Gastrocnemius medialis (tissue), 4 donors: Measurements from ENCODE around the gene MLXIPL. TPM values are rescaled to one million over a fixed set of nuclear protein-coding genes. Genes with fewer than 3 reads are reported as not detected.
"Not testable (repeated sequence)": the region's sequence is repeated elsewhere in the genome, so short reads cannot be mapped to it uniquely, and the experiment has no call there.

Source experiments
- ATAC-seq, 2 donors: fragments of 150-250 bp; one replicate each; pipeline ENCODE4 v1.9.1; 2016
- DNase-seq, 2 donors: peaks; one replicate each; pipeline ENCODE4 v3.0.0-alpha.2; 2019
- H3K27ac ChIP-seq, 4 donors: fragments of 200-600 bp; sonication (generic); 1 replicate in 1 of 4; 2 replicates in 3 of 4; pipeline ENCODE4 v1.5.1; 2016 to 2018; ENCODE audit warnings: mild to moderate bottlenecking in 2 of 4, moderate library complexity in 1 of 4
- H3K27me3 ChIP-seq, 3 donors: fragments of 200-600 bp; sonication (generic) in 2 of 3; 1 replicate in 1 of 3; 2 replicates in 2 of 3; pipeline versions ENCODE4 v1.5.1 to v1.6.0; 2016 to 2019; ENCODE audit warnings: mild to moderate bottlenecking in 1 of 3, moderate library complexity in 1 of 3
- H3K36me3 ChIP-seq, 2 donors: fragments of 200-600 bp; sonication (generic) in 1 of 2; one replicate each; pipeline ENCODE4 v1.5.1; 2017 to 2018
- H3K4me1 ChIP-seq, 2 donors: fragments of 200-600 bp; sonication (generic) in 1 of 2; one replicate each; pipeline ENCODE4 v1.5.1; 2016 to 2017; ENCODE audit warnings: mild to moderate bottlenecking in 2 of 2
- H3K4me3 ChIP-seq, 4 donors: fragments of 200-600 bp; sonication (generic) in 3 of 4; 1 replicate in 1 of 4; 2 replicates in 3 of 4; pipeline ENCODE4 v1.5.1; 2016 to 2019; ENCODE audit warnings: mild to moderate bottlenecking in 2 of 4
- H3K9me3 ChIP-seq, 3 donors: fragments of 200-600 bp; sonication (generic) in 2 of 3; 1 replicate in 1 of 3; 2 replicates in 2 of 3; pipeline ENCODE4 v1.5.1; 2016 to 2019
- CTCF ChIP-seq, 5 experiments: fragments of 450-650 bp in 3 of 5; fragments of 200-600 bp in 2 of 5; sonication (generic) in 2 of 5; IDR thresholded peaks in 4 of 5; conservative IDR thresholded peaks in 1 of 5; 1 replicate in 4 of 5; 2 replicates in 1 of 5; pipeline ENCODE4 v1.5.1; 2016 to 2019; ENCODE audit warnings: antibody characterized with exemption in 5 of 5, mild to moderate bottlenecking in 3 of 5, moderate library complexity in 3 of 5
- POLR2A ChIP-seq, 2 donors: fragments of 450-650 bp; IDR thresholded peaks; one replicate each; pipeline ENCODE4 v1.6.1; 2017; ENCODE audit warnings: antibody characterized with exemption in 2 of 2, mild to moderate bottlenecking in 2 of 2, moderate library complexity in 2 of 2
- in situ Hi-C, 4 donors: fragments of 200-750 bp; cut with MboI; loops; one replicate each; pipeline versions ENCODE4 v1.15.0 to v1.8.0; 2017; ENCODE audit warnings: low sequenced_read_pairs in 4 of 4
- intact Hi-C: fragments of 100-400 bp; cut with DNase I; formaldehyde crosslinking; loops from one replicate; pipeline ENCODE4 v1.15.1; 2023; ENCODE audit warnings: low total_unique reads
- total RNA-seq, 4 donors: library from RNA; depleted of rRNA; stranded (reverse); fragments of >200 nt; gene quantifications; one replicate each; pipeline versions ENCODE4 v1.1.0 to v1.2.3, GENCODE V29; 2016

MLXIPL gene
- total RNA-seq, 4 donors from 2014 or later, result 7.6 to 107 (median 29.2) TPM

GRCh38 chr7:73618538-73618937 lies 5.8 kb downstream of the MLXIPL start:
- TF ChIP-seq POLR2A (IDR thresholded peaks at IDR 0.05), result no peak
- no peak for TF ChIP-seq CTCF (IDR thresholded peaks at IDR 0.05 in 4 of 5, conservative IDR thresholded peaks at IDR 0.05 in 1 of 5)
- Histone ChIP-seq H3K27ac (peak overlapping the region in 2 of 4 donors; percentile 29 to 33), H3K4me1 (peaks cover 11 to 16% of the 10 kb centered on the region in 2 donors), H3K36me3 (no peaks in the 10 kb centered on the region), H3K27me3 (peaks cover 0 to under 1% (median 0%) of the 10 kb centered on the region in 3 donors), H3K9me3 (no peaks in the 10 kb centered on the region), H3K4me3 (no peak overlapping the region)
- intact Hi-C loops (no loop called here), in situ Hi-C loops (loop anchor here in 3 of 4 donors (10.0 to 25.0 kb wide), 3 partner anchors 46 to 244 kb away; partner anchors contain the start of genes STX1A (in 1 of the 3), TMEM270 (in 1 of the 3) and VPS37D (in 1 of the 3))
- ATAC-seq (no peak), DNase-seq (no peak)

- H3K27ac ChIP-seq, H3K36me3 ChIP-seq, intact Hi-C loops, ATAC-seq, H3K27me3 ChIP-seq, H3K9me3 ChIP-seq, DNase-seq, H3K4me3 ChIP-seq: not testable (repeated sequence)
- H3K4me1 ChIP-seq, result peaks cover 16 to 24% of the 10 kb centered on the region in 2 donors
- in situ Hi-C loops, result loop anchor here in 3 of 4 donors (10.0 to 25.0 kb wide), 3 partner anchors 47 to 245 kb away; partner anchors contain the start of genes STX1A (in 1 of the 3), TMEM270 (in 1 of the 3) and VPS37D (in 1 of the 3)
Observed at GRCh38 chr7:73617520-73617919, 6.8 kb downstream of the MLXIPL start.

GRCh38 chr7:73615886-73616285 lies 8.4 kb downstream of the MLXIPL start:
- in situ Hi-C loops, result loop anchor here in 3 of 4 donors (10.0 to 25.0 kb wide), 3 partner anchors 49 to 246 kb away; partner anchors contain the start of genes STX1A (in 1 of the 3), TMEM270 (in 1 of the 3) and VPS37D (in 1 of the 3)
- intact Hi-C loops, result no loop called here
- TF ChIP-seq POLR2A (IDR thresholded peaks at IDR 0.05), result no peak
- no peak for TF ChIP-seq CTCF (IDR thresholded peaks at IDR 0.05 in 4 of 5, conservative IDR thresholded peaks at IDR 0.05 in 1 of 5)

GRCh38 chr7:73614937-73615336 lies 9.4 kb downstream of the MLXIPL start:
- not testable (repeated sequence) for H3K27me3 ChIP-seq, H3K36me3 ChIP-seq, DNase-seq, H3K9me3 ChIP-seq, H3K4me3 ChIP-seq, ATAC-seq
- Histone ChIP-seq H3K4me1 (peaks cover 32 to 43% of the 10 kb centered on the region in 2 donors), H3K27ac (peak overlapping the region; percentile 24 to 87 (median 80))
- intact Hi-C loops, result loop anchor here (5.0 kb wide), 2 partner anchors 67 to 562 kb away; partner anchors contain the start of genes BUD23 and DNAJC30
- in situ Hi-C loops, result loop anchor here in 3 of 4 donors (10.0 to 25.0 kb wide), 3 partner anchors 50 to 247 kb away; partner anchors contain the start of genes STX1A (in 1 of the 3), TMEM270 (in 1 of the 3) and VPS37D (in 1 of the 3)

More at GRCh38 chr7:73615886-73616285, 8.4 kb downstream of the MLXIPL start:
- peak overlapping the region in 2 of 4 donors; percentile 34 to 36 for H3K27ac ChIP-seq
- H3K36me3 ChIP-seq, result no peaks in the 10 kb centered on the region
- ATAC-seq (no peak), DNase-seq (no peak)
- H3K27me3 ChIP-seq, result no peaks in the 10 kb centered on the region
- peaks cover 28 to 34% of the 10 kb centered on the region in 2 donors for H3K4me1 ChIP-seq
- no peak overlapping the region for H3K4me3 ChIP-seq
- H3K9me3 ChIP-seq, result no peaks in the 10 kb centered on the region

- in situ Hi-C loops, result loop anchor here in 3 of 4 donors (10.0 to 25.0 kb wide), 3 partner anchors 51 to 248 kb away; partner anchors contain the start of genes STX1A (in 1 of the 3), TMEM270 (in 1 of the 3) and VPS37D (in 1 of the 3)
Observed at GRCh38 chr7:73613954-73614735, 10.2 kb downstream of the MLXIPL start.

More at GRCh38 chr7:73613954-73614735, 10.2 kb downstream of the MLXIPL start:
- no peaks in the 10 kb centered on the region for H3K36me3 ChIP-seq
- ATAC-seq (no peak), DNase-seq (no peak)
- TF ChIP-seq POLR2A (IDR thresholded peaks at IDR 0.05), result no peak
- no peak for TF ChIP-seq CTCF (IDR thresholded peaks at IDR 0.05 in 4 of 5, conservative IDR thresholded peaks at IDR 0.05 in 1 of 5)
- H3K9me3 ChIP-seq, result no peaks in the 10 kb centered on the region
- no peak overlapping the region for H3K4me3 ChIP-seq
- H3K4me1 ChIP-seq, result peaks cover 32 to 43% of the 10 kb centered on the region in 2 donors
- no peaks in the 10 kb centered on the region for H3K27me3 ChIP-seq
- peak overlapping the region; percentile 75 to 87 (median 84) for H3K27ac ChIP-seq
- intact Hi-C loops, result loop anchor here (5.0 kb wide), 2 partner anchors 68 to 563 kb away; partner anchors contain the start of genes BUD23 and DNAJC30
